ENCODE data around the gene CTNND2.
"Not testable (repeated sequence)": the region's sequence is repeated elsewhere in the genome, so short reads cannot be mapped to it uniquely, and the experiment has no call there.

Gene CTNND2

GRCh38 chr5:11054014-11054413 lies 850.2 kb downstream of the CTNND2 start:
- no peak for DNase-seq

DNA sequence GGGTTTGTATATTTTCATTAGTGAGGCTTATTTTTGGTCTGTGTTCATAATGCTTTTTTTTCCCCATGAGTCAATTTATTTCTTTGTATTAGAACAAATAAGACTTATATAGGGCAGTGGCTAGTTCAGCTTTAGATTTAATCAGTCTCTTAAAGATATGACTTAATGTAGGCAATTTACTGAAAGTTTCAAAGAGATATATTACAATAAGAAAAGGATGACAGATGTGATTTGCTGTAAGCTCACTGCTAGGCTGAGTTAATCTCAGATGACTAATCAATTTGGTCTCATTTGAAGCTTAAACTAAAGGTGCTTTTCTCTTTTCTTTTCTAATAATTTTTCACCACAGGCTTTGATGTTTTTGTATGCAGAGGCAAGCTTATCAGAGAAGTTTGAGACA lies 851.4 kb downstream of the CTNND2 start:
- DNase-seq: no peak

DNA sequence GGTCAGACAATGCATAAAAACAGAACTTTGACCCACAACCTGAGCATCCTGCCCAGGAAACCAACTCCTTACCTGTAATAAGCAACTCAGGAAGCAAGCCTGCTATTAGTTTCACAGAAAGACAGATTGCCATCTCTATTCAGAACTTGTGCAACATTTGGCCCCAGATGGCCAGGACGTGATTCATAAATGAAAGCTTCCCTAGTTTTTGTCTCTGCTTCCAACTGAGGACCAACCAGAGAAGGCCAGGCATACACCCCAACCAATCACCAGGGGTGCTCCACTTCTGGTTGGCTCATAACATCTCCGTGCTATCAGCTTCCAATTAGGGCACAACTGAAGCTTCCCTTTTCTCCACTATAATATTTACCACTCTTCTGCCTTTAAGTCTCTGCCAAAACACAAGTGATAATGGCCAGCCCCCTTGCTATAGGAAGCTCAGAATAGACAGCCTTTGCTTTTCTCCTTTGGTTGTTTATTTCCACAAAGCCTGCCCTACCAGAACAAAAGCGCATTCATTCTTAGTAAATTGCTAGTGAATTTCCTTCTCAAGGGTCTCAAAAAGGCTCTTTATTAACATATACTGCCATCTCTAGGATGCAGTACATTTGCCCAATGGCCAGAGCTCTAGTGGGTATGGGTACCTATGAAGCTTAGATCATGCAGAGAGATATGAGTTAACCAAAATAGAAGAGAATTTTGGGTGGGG lies 853.5 kb downstream of the CTNND2 start:
- DNase-seq: no peak

DNA sequence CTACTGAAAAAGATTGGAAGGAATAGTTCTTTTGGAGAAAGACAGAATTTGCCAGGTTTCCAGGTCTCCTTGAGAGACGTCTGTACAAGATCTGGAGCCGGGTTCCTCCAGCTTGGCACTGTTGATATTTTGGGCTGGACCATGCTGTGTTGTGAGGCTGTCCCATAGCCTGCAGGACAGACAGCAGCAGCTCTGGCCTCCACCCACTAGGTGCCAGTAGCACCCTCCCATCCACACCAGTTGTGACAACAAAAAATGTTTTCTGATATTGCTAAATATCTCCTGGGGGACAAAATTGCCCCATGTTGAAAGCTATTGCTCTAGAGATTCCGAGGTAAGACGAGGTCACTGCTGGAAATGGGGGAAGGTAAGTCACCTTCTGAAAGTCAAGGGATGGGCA lies 855.5 kb downstream of the CTNND2 start:
- DNase-seq: no peak

- DNase-seq: no peak
Observed at GRCh38 chr5:11047625-11048024, 856.6 kb downstream of the CTNND2 start.

DNA sequence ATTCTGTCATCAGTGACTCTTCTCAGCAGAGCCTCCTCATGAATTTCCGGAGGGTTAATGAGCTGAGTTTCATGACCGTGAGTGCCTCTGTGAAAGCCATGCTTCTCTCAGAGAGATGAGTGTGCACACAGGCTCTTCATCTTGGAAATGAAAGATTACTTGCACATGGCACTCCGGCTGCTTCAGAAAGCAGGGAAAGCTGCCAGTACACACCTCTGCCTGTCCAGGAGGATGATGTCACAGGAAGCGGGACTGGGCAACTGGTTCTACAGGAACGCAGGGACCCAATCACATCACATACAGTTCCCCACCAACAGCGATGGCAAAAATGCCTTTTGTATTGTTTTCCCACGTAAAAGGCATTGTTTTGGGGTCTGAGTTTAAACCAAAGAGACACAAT lies 857.2 kb downstream of the CTNND2 start:
- DNase-seq: peak; percentile 33

DNA sequence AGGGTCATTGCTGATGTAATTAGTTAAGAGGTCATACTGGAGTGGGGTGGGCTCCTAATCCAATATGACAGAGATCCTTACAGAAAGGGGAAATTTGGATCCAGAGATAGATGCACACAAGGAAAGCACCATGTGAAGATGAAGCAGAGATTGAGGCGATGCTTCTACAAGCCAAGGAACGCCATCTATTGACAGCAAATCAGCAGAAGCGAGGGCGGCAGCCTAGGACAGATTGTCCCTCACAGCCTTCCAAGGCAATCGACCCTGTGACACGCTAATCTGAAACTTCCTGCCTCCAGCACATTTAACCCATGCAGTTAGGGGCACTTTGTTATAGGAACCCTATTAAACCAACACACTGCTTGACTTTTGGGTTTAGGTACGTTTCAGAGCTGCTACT lies 858.1 kb downstream of the CTNND2 start:
- DNase-seq: peak; percentile 28

- DNase-seq: no peak
Observed at GRCh38 chr5:11045411-11045810, 858.8 kb downstream of the CTNND2 start.

- DNase-seq: no peak
Observed at GRCh38 chr5:11044581-11044980, 859.7 kb downstream of the CTNND2 start.

GRCh38 chr5:11043881-11044280 lies 860.4 kb downstream of the CTNND2 start:
- DNase-seq: no peak

- no peak for DNase-seq
Observed at GRCh38 chr5:11040345-11040744, 863.9 kb downstream of the CTNND2 start.

DNA sequence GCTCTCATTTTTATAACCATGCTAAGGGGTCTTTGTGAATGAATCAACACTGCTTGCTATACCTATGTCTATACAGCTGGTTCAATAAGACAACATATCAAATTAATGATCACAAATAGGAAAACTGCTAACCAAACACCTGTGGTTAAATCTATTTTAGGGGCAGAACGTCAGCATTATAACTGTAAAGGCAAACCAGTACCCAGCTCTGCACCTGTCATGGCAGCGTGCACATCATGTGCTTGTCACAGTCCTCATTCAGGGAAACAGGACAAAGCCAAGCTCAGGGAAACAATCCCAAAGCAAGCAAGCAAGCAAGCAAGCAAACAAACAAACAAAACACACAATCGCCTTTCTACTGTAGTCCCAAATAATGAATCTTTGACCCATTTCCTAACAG lies 865.5 kb downstream of the CTNND2 start:
- no peak for DNase-seq

DNA sequence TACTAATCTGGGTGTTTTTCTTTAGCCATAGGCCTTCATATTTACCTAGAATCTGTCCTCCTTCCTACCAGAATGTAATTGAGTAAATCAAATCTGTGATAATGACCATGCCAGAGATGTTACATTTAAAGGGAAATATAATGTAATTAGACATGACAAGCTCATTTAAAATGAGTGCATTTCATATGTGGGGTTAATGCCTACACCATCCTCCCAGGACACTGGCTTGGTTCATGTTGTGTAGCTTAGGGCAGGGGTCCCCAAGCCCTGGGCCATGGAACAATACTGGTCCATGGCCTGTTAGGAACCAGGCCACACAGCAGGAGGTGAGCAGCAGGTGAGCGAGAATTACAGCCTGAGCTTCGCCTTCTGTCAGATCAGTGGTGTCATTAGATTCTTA lies 866.3 kb downstream of the CTNND2 start:
- DNase-seq: no peak

DNA sequence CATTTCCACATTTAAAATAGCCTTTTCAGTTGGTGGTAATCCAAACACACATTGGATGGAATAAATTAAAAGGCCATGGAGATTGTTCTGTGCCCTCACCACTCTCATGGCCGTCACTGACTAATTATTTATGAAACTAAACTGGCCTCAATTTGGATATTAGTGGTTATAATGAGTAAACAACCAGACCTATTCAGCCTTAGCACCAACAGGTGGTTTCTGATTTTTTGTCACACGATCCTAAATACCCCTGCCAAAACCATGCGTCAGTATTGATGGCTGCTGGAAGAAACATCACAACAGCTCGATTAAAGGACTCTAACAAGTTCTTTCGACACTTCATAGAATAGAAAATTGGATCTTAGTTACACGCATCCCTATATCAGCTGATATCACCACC lies 867.2 kb downstream of the CTNND2 start:
- no peak for DNase-seq

GRCh38 chr5:11030671-11031070 lies 873.6 kb downstream of the CTNND2 start:
- no peak for DNase-seq

DNA sequence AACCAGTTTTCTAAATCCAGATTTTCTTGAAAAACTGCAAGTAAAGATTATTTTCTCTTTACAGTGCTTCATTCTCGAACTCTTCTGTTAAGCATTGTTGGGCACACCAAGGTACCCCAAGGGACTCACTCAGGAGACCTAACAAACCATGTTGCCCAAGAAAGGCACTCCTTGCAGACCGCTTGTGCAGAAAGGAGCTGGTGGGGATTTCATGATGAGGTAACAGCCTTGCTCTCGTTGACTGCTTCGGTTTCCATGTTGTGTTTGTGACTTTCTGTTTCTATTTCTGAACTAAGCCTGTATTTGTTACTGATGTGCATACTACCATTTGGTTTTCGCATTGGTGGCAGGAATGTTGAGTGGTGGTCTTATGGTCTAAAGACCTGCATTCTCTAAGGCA lies 876.6 kb downstream of the CTNND2 start:
- no peak for DNase-seq

DNA sequence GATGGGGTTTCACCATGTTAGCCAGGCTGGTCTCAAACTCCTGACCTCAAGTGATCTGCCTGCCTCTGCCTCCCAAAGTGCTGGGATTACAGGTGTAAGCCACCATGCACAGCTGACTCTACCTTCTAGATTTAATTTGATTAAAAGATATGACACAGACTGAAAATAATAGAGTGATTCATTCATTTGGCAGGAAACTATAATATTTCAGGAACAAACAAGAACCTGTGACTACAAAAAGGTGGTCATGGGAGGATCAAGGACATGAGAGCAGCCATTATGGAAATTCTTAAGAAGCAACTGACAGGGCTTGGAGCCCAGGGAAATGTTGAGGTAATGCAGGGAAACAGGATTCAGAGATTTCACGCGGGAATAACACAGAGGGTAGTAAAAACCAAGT lies 877.7 kb downstream of the CTNND2 start:
- no peak for DNase-seq

DNA sequence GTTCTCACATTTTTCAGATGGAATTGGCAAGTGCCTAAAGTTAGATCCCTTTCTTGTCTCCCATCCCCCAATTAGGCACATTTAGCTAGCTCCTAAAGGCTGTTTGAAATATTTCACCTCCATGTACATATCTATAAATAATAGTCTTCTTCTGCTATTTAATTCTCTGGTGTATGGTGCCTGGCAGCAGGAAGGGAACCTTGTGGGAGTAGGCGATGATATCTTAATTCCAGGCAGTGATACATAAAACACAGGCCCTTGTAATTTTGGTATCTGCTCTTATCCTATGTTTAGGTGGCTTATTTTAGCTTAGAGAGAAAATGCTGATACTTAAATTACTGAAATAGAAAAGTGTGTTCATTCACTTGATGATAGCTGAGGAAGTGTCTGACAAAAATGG lies 880.3 kb downstream of the CTNND2 start:
- no peak for DNase-seq

GRCh38 chr5:11013793-11014192 lies 890.5 kb downstream of the CTNND2 start:
- DNase-seq: no peak

GRCh38 chr5:11012295-11012694 lies 892.0 kb downstream of the CTNND2 start:
- no peak for DNase-seq

DNA sequence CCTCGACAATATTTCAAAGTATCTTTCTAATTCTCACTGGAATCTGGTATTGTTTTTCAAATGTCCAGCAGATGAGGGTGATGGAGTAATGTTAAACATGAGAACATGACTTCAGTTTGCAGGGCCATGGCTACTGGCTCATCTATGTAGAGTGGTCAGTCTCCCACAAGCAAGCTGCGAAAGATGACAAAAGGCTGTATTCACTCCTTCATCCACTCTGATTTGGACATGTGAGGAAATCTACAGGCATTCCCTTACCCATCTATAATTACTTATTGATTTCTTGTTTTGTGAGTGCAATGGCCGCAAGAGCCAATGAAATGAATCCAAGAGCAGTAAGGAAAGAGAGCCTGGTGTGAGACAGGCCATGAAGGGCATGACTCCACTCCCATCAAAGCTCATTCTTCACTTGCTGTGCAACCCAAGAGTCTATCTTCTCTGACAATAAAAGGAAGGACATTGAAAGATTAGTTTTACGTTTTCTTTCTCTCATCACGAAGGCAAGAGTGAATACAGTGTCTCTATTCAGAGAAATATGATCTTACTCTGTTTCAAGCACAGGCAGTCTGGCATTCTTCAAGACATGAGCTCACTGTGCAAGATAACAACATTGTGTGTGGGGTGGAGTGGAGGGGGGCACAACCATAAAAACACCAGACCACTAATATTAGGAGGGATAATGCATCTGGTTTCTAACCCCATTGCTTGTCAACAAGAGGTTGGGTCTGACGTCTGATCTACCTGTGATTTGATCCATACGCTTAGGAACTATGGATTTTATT lies 893.6 kb downstream of the CTNND2 start:
- DNase-seq: no peak

GRCh38 chr5:11009576-11009975 lies 894.7 kb downstream of the CTNND2 start:
- no peak for DNase-seq

DNA sequence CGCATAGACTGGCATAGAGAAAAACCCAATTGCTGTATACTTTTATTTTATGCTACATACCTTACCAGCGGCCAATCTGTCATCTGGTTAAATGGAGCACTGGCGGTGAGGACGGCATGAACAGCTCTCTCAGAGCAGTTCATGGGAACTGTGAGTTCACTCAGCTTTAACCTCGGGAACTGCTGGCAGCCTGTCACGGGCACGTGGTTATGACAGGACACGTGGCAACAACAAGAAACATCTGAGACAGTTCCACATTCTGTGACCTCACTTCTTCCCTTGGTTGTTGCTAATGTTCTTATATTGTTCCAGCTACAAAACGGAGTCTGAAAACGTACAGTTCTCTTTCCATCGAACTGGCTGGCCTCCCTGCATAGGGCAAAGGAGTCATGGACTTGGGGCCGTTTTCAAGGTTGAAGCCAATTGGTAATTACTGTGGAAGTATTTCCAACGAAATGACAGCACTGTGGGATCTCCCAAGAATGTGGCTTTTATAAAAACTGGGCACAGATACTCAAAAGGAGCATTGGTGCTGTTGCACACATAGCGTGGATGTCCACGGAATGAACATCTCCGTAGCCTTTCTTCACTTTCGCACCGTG lies 896.9 kb downstream of the CTNND2 start:
- DNase-seq: no peak

- not testable (repeated sequence) for DNase-seq
Observed at GRCh38 chr5:11004523-11004922, 899.7 kb downstream of the CTNND2 start.
